NOMO-1 treated with dmso at 0.1 percent for 144 hours (cell line): ENCODE results near the gene CCDC169.

Experiments
- DNase-seq: peaks from one replicate; lab custom pipeline; 2025; ENCODE audit not compliant: unreplicated experiment; lab: John Stamatoyannopoulos, UW

CCDC169 gene

DNA sequence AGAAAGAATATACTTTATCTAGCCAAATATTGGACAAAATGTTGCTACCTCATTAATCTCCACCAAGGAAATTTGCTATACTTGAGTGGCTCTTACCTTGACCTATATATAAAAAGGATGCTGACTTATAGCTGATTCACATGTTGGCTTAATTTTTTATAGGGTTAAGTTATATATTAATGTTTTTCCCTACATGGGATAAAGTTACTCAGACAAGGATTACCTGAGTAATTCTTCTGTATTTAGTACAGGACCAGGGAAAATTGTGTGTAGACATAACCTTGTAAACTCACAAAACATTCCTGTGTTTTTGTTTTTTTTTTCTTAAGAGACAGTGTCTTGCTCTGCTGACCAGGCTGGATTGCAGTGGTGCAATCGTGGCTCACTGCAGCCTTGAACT, 52.6 kb downstream of the CCDC169 start:
- no peak for DNase-seq

DNA sequence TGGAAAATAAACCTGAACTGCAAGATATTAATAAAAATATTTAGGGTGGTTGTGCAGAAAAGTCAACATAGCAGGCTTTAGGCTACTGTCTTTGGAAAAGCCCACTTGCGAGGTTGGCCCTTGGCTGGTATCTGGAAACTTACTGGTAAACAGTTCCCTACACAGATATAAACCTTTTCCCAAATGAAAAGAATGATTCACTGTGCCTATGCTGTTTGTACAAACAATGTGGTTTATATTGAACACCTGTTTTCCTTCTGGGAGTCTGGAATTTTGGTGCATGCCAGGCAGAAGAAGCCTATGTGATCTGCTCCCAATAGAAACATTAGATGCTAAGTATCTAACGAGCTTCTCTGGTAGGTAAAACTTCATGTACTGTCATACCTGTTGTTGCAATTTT, 53.5 kb downstream of the CCDC169 start:
- DNase-seq = no peak

DNA sequence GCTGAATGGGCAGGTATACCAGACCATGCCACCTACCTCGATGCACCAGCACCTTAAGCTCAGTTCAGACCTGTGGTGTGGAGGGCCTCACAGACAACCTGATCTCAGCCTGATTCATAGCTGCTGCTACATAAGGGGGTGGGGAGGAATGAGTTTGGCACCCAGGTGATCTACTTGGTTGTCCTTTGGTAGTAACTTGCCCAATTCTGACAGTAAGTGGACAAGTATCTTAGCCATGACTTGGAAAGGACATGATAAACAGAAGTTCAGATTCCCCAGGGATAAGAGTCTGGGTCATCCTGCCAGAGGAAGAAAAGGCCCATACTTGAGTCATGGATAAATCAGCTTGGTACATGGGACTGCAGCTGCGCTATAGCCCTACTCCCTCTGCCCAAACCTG, 54.9 kb downstream of the CCDC169 start:
- no peak for DNase-seq

DNA sequence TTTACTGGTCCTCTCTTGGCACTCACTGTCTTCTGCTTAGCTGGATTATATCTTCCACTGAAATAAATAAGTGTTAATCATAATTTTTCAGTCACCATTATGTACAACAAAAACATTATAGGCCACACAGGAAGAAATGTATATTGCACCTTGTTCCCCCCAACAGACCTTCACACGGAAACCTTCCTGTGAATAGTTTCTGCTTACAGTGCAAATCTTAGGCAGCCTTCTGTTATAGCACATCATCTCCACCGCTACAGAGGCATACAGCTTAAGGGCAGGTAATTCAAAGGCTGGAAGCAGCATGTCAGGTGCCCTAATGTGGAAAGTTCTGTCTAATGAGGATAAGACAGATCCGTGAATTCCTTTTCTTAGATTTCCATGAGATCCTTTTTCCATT, 66.4 kb downstream of the CCDC169 start:
- no peak for DNase-seq

DNA sequence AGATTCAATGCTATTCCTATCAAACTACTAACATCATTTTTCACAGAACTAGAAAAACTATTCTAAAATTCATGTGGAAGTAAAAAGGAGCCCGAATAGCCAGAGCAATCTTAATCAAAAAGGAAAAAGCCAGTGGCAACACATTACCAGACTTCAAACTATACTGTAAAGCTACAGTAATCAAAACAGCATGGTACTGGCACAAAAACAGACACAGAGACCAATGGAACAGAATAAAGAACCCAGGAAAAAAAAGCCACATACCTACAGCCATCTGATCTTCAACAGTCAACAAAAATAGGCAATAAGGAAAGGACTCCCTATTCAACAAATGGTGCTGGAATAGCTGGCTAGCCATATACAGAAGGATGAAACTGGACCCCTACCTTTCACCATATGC, 72.9 kb downstream of the CCDC169 start:
- DNase-seq = no peak

DNA sequence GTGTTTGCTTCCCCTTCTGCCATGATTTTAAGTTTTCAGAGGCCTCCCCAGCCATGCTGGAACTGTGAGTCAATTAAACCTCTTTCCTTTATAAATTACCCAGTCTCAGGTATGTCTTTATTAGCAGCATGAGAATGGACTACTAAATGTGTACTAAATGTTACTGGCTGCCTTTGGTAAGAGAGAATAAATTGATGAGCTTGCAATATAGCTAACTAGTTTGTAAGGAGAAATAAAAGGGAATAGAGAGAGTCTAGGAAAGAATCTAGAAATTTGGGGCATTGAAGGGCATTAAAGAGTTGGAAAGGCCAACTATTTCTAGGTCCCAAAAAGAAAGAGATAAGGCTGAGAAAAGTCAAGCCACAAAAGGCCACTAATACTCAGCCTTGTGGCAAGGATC, 77.7 kb downstream of the CCDC169 start:
- DNase-seq = no peak

DNA sequence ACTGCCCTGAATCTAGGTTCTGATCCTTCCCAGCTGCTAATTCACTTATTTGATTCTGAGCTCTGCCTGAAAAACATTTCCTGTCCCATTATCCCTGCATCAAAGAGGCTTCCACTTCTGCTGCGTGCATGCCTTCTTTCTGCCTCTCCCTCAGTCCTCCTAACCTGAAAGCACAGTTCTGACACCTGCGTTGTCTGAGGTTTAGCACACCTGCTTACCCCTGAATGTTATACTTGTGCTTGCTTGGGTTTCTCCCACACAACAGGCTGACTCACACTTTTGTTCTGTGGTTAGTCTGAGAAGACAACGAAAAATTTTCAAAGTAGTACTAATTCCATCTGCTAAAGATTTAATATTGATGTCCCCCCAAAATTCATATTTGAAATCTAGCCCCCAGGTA, 80.2 kb downstream of the CCDC169 start:
- no peak for DNase-seq

DNA sequence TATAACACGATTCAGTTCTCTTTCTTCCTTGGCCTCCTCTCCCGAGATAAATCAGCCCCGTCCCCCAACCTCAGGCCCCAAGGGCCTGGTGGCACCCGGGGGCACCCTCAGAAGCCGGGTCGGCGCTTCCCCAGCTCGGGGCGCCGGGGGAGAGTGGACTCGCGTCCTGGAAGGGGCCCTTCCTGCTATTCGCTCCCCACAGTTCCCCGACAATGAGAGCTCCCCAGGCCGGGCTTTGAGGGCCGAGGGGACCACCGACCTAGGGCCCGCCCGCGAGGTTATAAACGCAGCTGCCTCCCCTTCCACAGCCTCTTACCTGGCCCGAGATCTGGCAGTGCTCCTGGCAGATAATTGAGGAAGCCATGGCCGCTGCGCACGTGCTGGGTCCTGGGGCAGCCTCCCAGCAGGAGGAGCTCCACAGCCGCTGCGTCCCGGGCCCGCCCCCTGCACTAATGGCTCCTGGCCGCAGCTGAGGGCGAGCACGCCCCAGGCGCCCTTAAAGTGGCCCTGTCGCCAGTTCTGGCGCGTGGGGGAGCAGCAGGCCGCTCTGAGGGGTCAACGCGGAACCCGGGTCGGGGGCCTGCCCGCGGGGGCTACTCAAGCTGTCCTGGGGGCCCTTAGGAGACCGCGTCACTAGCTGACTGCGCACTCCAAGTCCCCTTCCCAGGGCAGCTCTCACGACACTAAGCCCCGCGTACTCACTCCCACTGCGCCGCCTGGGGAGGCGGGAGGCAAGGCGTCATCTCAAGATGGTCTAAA, 83.3 kb downstream of the CCDC169 start, which contains the start of gene SOHLH2:
TSS of gene SOHLH2 (minus strand) at position 394 of the 759 bp plus-strand sequence. CDS start at position 364, 30 bp downstream.
- DNase-seq = no peak

DNA sequence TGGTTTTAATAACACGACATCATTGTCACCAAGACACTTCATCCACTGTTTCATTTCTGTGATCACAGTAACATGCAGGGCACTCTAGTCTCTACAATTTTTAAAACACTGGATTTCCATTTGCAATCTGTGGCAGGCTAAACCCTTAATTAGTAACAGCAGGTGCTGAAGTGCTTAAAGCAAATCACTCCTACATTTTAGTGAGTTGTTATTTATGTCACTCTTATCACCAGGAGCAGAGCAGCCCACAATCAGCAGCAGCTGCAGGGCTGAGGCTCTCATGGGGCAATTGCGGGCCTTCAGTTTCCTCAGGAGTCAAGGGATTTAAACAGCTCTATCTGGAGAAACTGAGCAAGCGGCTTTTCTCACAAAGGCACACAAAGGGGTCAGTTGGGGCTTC, 84.8 kb downstream of the CCDC169 start:
- DNase-seq = no peak

DNA sequence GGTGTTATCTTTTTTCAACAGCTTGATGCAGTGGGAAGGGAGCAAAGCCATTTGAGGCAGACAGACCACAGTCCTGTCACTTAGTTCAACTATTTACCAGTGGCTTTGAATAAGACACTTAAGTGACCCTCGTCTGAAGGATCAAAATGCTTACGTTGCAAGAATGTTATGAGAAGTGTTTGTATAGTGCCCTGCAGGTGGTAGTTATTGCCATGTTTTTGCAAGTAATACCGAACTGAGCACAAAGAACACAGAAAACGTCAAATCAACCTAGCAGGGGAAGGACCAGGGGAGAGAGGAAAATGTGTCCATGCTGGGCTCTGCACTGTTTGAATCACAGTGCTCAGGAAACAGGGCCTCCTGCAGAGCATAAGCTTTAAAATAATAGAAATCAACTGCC, 86.0 kb downstream of the CCDC169 start:
- no peak for DNase-seq

DNA sequence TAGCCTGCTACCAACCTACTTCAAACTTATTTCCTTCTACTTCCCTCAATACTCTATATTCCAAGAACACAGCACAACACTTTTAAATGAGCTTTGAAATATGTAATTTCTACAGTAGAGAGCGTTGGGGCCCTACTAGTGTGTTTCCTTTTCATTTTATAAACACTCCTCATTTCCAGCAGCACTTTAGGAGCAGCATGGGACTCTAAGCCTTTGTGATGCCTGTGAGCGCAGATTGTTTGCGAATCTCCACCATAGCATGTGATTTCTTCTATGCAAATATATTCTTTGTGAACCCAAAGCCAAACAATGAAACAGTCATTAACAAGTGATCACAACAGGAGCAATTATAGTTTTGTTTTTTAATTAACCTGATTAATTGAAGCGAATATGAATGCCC, 86.9 kb downstream of the CCDC169 start:
- no peak for DNase-seq

DNA sequence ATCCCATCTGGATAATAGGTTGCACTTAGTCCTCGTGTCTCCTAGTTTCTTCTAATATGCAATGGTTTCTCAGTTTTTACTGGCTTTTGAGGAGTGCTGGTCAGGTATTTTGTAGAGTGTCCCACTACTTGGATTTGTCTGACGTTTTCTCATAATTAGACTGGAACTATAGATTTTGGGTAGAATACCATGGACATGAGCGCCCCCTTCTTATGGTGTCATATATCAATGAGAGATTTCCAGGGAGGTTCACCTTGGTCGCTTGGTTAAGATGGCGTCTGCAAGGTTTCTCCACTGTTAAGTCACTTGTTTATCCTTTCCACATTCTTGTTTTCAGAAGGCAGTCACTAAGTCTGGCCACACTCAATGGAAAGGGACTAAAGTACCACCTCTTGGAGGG, 89.9 kb downstream of the CCDC169 start:
- no peak for DNase-seq

DNA sequence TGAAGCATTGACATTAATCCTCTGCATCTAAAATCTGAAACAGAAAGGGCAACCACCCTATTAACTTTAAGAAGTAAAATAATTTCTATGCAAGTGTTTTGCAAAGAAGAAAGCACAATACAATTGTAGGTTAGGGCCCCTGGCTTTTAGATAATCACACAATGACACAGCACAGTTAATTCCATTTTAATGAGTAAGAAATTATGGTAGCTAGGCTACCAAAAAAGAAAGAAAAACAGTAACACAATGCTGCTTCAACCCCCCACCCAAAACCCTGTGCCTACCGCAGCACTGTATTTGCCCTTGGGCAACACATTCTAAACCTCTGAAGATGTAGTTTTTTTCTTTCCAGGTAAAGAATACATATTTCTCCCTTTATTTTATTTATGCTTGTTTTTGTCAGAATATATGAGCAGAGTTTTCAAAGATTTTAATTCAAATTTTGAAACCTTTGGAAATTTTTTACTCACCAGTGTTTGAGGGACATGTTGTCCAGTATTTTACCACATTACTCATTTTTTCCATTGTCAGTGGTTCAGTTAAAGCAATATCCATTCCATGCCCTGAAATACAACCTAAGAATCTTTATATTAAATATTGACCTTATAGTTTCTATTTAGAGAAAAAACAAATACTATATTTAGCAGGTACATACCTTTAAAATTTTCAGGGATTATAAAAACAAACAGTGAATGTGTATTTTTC, 104.3 kb downstream of the CCDC169 start:
- DNase-seq = no peak

DNA sequence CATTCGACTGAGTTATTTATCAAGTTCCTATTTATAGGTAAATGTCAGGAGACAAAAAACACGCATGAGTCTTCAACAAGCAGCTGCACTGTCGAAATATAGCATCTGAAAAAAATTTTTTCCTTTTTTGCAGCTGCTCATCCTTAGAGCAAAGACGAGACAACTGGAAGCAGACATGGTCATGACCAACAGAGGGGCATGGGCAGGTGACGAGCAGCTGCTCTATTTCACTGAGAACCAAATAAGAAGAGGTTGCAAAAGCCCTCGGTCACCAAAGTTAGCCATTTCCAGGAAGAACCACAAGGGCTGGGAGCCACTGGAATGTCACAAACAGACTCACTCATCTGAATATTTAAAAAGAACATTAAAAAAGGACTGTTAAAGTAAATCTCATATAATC, 105.4 kb downstream of the CCDC169 start:
- no peak for DNase-seq

DNA sequence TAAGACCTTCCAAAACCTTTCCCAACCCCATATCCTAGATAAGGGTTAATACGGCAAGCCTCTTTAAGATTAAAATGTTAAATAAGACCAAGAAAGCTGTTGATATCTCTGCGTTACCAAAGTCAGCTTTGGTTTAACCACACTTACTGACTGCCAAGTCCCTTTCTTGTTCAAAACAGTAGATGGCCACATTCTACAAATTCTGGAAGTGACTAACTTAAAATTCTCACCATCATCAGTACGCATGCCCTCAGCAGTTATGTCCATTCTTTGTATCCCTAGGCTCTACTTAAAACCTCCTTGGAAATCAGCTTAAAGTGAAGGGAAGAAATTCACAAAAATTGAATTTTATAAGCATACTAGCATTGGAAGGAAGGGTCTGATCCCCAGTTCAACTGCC, 106.8 kb downstream of the CCDC169 start:
- no peak for DNase-seq

DNA sequence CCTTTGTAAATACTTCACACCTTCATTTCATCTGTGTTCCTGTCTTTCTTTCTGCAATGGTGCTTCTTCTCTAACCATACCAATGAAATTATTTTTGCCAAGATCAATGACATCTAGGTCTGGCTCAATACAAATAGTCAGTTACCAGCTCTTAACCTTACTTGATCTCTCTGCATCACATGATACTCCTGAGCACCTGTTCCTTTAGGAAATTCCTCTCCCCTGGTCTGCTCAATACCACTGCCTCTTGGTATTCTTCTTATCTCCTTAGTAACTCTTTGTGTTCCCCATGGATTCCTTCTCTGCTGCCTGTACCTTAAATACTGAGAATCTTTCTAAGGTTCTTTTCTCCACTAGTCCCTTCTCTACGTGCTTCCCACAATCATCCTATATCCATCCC, 109.2 kb downstream of the CCDC169 start:
- no peak for DNase-seq

DNA sequence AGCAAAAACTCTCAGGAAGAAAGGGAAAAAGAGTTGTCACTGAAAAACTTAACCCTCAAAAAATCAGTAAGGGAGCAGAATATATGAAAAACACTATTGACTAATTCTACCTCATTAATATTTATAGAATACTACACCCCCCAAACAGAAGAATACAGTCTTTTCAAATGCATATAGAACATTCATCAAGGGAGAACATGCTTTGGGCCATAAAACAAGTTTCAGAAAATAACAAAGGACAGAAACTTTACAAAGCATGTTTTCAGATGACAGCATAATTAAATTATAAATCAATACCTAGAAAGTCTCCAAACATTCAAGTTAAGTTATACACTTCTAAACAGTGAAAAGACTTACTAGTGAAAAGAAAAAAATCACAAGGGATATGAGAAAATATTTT, 113.7 kb downstream of the CCDC169 start:
- no peak for DNase-seq
